GM12891 (cell line): ENCODE measurements around the gene FIG4.

Experiments
- SPI1 ChIP-seq: IDR thresholded peaks from 2 replicates; pipeline ENCODE4 v1.6.1; 2011; ENCODE audit warnings: low read depth, low read length, control low read depth
- TAF1 ChIP-seq: IDR thresholded peaks from 2 replicates; pipeline ENCODE4 v1.6.1; 2011; ENCODE audit warnings: low read depth, low read length, control low read depth

DNA sequence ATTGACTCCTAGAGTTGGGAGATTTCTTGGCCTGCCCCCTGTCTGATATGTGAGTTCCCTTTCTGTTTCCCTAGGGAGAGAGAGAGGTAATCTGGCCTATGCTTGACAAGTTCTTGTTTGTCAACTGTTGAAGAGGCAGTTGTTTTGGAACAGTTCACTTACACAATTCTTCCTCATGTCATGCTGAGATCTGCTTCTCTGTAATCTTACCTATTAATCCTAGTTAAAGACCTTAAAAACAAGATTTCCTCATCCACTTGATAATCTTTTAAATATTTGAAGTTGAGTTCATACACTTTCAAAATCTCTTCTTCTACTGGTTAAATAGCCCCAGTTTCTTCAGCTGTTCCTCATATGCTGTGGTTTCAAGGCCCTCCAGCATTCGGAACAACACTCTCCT lies 89.9 kb downstream of the FIG4 start:
- no peak for TF ChIP-seq SPI1
- no peak for TF ChIP-seq TAF1
